GM21737 (cell line): ENCODE results near the gene CDK12.
"Not testable (repeated sequence)": the region's sequence is repeated elsewhere in the genome, so short reads cannot be mapped to it uniquely, and the experiment has no call there.

Source experiments
- ATAC-seq: cut with Tn5 transposase; IDR thresholded peaks from one replicate; pipeline ENCODE4 v1.9.1; 2021; ENCODE audit warnings: mild to moderate bottlenecking, moderate library complexity; ENCODE audit not compliant: unreplicated experiment

CDK12 gene

GRCh38 chr17:39496921-39497320 lies 35.6 kb downstream of the CDK12 start:
- not testable (repeated sequence) for ATAC-seq

GRCh38 chr17:39507511-39507910 lies 46.2 kb downstream of the CDK12 start:
- no peak for ATAC-seq

- ATAC-seq = no peak
These were observed 47.7 kb downstream of the CDK12 start for GRCh38 chr17:39508987-39509386.

GRCh38 chr17:39513309-39513708 lies 52.0 kb downstream of the CDK12 start:
- no peak for ATAC-seq

- no peak for ATAC-seq
These were observed 52.6 kb downstream of the CDK12 start for GRCh38 chr17:39513915-39514314.

GRCh38 chr17:39517224-39517623 lies 55.9 kb downstream of the CDK12 start:
- no peak for ATAC-seq

- no peak for ATAC-seq
These were observed 64.7 kb downstream of the CDK12 start for GRCh38 chr17:39525801-39526506.

GRCh38 chr17:39527220-39527813 lies 66.0 kb downstream of the CDK12 start:
- ATAC-seq = no peak

- no peak for ATAC-seq
These were observed 68.2 kb downstream of the CDK12 start for GRCh38 chr17:39529455-39529854.

- ATAC-seq = no peak
These were observed 69.2 kb downstream of the CDK12 start for GRCh38 chr17:39530513-39530912.

- no peak for ATAC-seq
These were observed 70.0 kb downstream of the CDK12 start for GRCh38 chr17:39531252-39531651.

GRCh38 chr17:39533891-39534290 lies 72.6 kb downstream of the CDK12 start:
- ATAC-seq = no peak

GRCh38 chr17:39534768-39535405 lies 73.6 kb downstream of the CDK12 start:
- ATAC-seq = no peak

- no peak for ATAC-seq
These were observed 75.2 kb downstream of the CDK12 start for GRCh38 chr17:39536468-39536867.

GRCh38 chr17:39537364-39537763 lies 76.1 kb downstream of the CDK12 start:
- ATAC-seq = not testable (repeated sequence)

GRCh38 chr17:39538866-39539265 lies 77.6 kb downstream of the CDK12 start:
- no peak for ATAC-seq

GRCh38 chr17:39540611-39541010 lies 79.3 kb downstream of the CDK12 start:
- ATAC-seq = no peak

GRCh38 chr17:39541652-39542051 lies 80.4 kb downstream of the CDK12 start:
- ATAC-seq = no peak

- ATAC-seq = no peak
These were observed 81.9 kb downstream of the CDK12 start for GRCh38 chr17:39543176-39543575.

- no peak for ATAC-seq
These were observed 82.4 kb downstream of the CDK12 start for GRCh38 chr17:39543664-39544063.

GRCh38 chr17:39544361-39544760 lies 83.1 kb downstream of the CDK12 start:
- not testable (repeated sequence) for ATAC-seq
